SK-N-SH (cell line): Measurements from ENCODE around the gene ME2. TPM values are rescaled to one million over a fixed set of nuclear protein-coding genes. Genes with fewer than 3 reads are reported as not detected.

ENCODE experiments used
- CTCF ChIA-PET: fragments of 300-600, 350-600 bp; formaldehyde crosslinking; extraction: SDS; loops from one replicate; lab custom pipeline; 2021; lab: Yijun Ruan, JAX
- POLR2A ChIA-PET: fragments of 350-600 bp; sonication (Branson Sonifier 250); formaldehyde crosslinking; extraction: SDS; loops from one replicate; lab custom pipeline; 2020; ENCODE audit warnings: antibody characterized with exemption, inconsistent platforms; lab: Yijun Ruan, JAX
- DNase-seq: peaks from one replicate; pipeline ENCODE4 v3.0.0; 2012
- H2AFZ ChIP-seq: fragments of 200-600 bp; sonication (generic); 2 replicates; pipeline ENCODE4 v1.8.1; 2016; ENCODE audit warnings: antibody characterized with exemption, mild to moderate bottlenecking, low read depth
- H3F3A ChIP-seq: fragments of 200-600 bp; sonication (generic); replicated peaks from 2 replicates; pipeline ENCODE3; 2016; ENCODE audit warnings: antibody characterized with exemption, mild to moderate bottlenecking; ENCODE audit not compliant: insufficient read depth
- H3K27ac ChIP-seq, 2 experiments: fragments of 200-500 bp in 1 of 2; fragments of 200-600 bp in 1 of 2; sonication (Bioruptor generic) in 1 of 2; sonication (generic), shearing (Covaris generic) in 1 of 2; 2 replicates each; pipeline versions ENCODE4 v1.5.1 to v1.6.1; 2014 to 2016; ENCODE audit warnings: low read depth in 2 of 2, inconsistent platforms in 1 of 2, low read length in 1 of 2, mild to moderate bottlenecking in 1 of 2, mixed read lengths in 1 of 2
- H3K27me3 ChIP-seq: fragments of 200-600 bp; sonication (generic), shearing (Covaris generic); 2 replicates; pipeline ENCODE4 v1.6.1; 2016; ENCODE audit warnings: mixed run types; ENCODE audit not compliant: insufficient read depth
- H3K36me3 ChIP-seq, 2 experiments: fragments of 200-500 bp in 1 of 2; fragments of 200-600 bp in 1 of 2; sonication (Bioruptor generic) in 1 of 2; sonication (generic) in 1 of 2; replicated peaks in 1 of 2; 2 replicates each; pipeline versions ENCODE3 to v1.5.1; 2014 to 2016; ENCODE audit warnings: low read length in 1 of 2, mild to moderate bottlenecking in 1 of 2; ENCODE audit not compliant: insufficient read depth in 2 of 2, control insufficient read depth in 1 of 2
- H3K4me1 ChIP-seq, 2 experiments: fragments of 200-500 bp in 1 of 2; fragments of 200-600 bp in 1 of 2; sonication (Bioruptor generic) in 1 of 2; sonication (generic), shearing (Covaris generic) in 1 of 2; 2 replicates each; pipeline versions ENCODE4 v1.5.1 to v1.6.1; 2014 to 2016; ENCODE audit warnings: low read depth in 1 of 2, low read length in 1 of 2, mixed run types in 1 of 2; ENCODE audit not compliant: insufficient read depth in 2 of 2, control insufficient read depth in 1 of 2
- H3K4me2 ChIP-seq: fragments of 200-600 bp; sonication (generic), shearing (Covaris generic); 2 replicates; pipeline ENCODE4 v1.6.1; 2017; ENCODE audit warnings: mixed run types
- H3K4me3 ChIP-seq, 2 experiments: fragments of 200-500 bp in 1 of 2; fragments of 200-600 bp in 1 of 2; sonication (Bioruptor generic) in 1 of 2; sonication (generic), shearing (Covaris generic) in 1 of 2; 2 replicates each; pipeline versions ENCODE4 v1.5.1 to v1.8.1; 2014 to 2016; ENCODE audit warnings: low read depth in 2 of 2, inconsistent platforms in 1 of 2, low read length in 1 of 2, mild to moderate bottlenecking in 1 of 2, mixed read lengths in 1 of 2, moderate library complexity in 1 of 2
- H3K79me2 ChIP-seq: fragments of 200-600 bp; sonication (generic); 2 replicates; pipeline ENCODE4 v1.8.1; 2017; ENCODE audit warnings: mild to moderate bottlenecking; ENCODE audit not compliant: insufficient read depth
- H3K9ac ChIP-seq: fragments of 200-600 bp; sonication (generic); 2 replicates; pipeline ENCODE4 v1.6.1; 2017; ENCODE audit warnings: mixed run types
- H3K9me2 ChIP-seq: fragments of 200-600 bp; sonication (generic); 2 replicates; pipeline ENCODE4 v1.6.1; 2017; ENCODE audit warnings: mixed run types
- H3K9me3 ChIP-seq: fragments of 200-600 bp; sonication (generic); 2 replicates; pipeline ENCODE4 v1.6.1; 2017; ENCODE audit warnings: mixed run types, mild to moderate bottlenecking, moderate library complexity
- H4K20me1 ChIP-seq: fragments of 200-600 bp; sonication (generic); 2 replicates; pipeline ENCODE4 v1.6.1; 2017; ENCODE audit warnings: mild to moderate bottlenecking, mixed run types; ENCODE audit not compliant: insufficient read depth
- CHD2 ChIP-seq: fragments of 150-350 bp; IDR thresholded peaks from 2 replicates; pipeline ENCODE4 v1.6.1; 2018; ENCODE audit warnings: low read length; ENCODE audit not compliant: partially characterized antibody
- ELF1 ChIP-seq: IDR thresholded peaks from 2 replicates; pipeline ENCODE4 v1.4.0; 2012
- EP300 ChIP-seq, 2 experiments: IDR thresholded peaks; 2 replicates each; pipeline versions ENCODE4 v1.4.0 to v1.6.1; 2012; ENCODE audit warnings: borderline replicate concordance in 1 of 2, low read depth in 1 of 2, low read length in 1 of 2
- EZH2phosphoT487 ChIP-seq: fragments of 200-600 bp; sonication (generic); IDR thresholded peaks from 2 replicates; pipeline ENCODE4 v1.6.1; 2017; ENCODE audit warnings: low read depth, mixed run types, mild to moderate bottlenecking, antibody characterized with exemption, moderate library complexity, borderline replicate concordance
- FOSL2 ChIP-seq: IDR thresholded peaks from 2 replicates; pipeline ENCODE4 v1.4.0; 2012; ENCODE audit warnings: low read depth, mild to moderate bottlenecking, moderate library complexity, borderline replicate concordance
- FOXJ3 ChIP-seq: sonication (generic); formaldehyde crosslinking; IDR thresholded peaks from 2 replicates; pipeline ENCODE4 v1.5.1; 2020; ENCODE audit warnings: mild to moderate bottlenecking, missing genetic modification reagents
- FOXM1 ChIP-seq: IDR thresholded peaks from 2 replicates; pipeline ENCODE4 v1.4.0; 2012; ENCODE audit warnings: low read depth, mild to moderate bottlenecking
- GATA2 ChIP-seq: sonication (generic); formaldehyde crosslinking; IDR thresholded peaks from 2 replicates; pipeline ENCODE4 v1.5.0; 2020; ENCODE audit warnings: mild to moderate bottlenecking, missing genetic modification reagents
- JUND ChIP-seq: IDR thresholded peaks from 2 replicates; pipeline ENCODE4 v1.4.0; 2012
- MEF2A ChIP-seq: IDR thresholded peaks from 2 replicates; pipeline ENCODE4 v1.4.0; 2012; ENCODE audit warnings: low read depth, borderline replicate concordance
- NFIC ChIP-seq: IDR thresholded peaks from 2 replicates; pipeline ENCODE4 v1.4.0; 2012; ENCODE audit warnings: borderline replicate concordance
- NRF1 ChIP-seq: IDR thresholded peaks from 2 replicates; pipeline ENCODE4 v1.6.1; 2012; ENCODE audit warnings: low read depth, mild to moderate bottlenecking, low read length
- POLR2AphosphoS5 ChIP-seq: IDR thresholded peaks from 2 replicates; pipeline ENCODE4 v1.6.1; 2012; ENCODE audit warnings: low read depth, low read length
- SIN3A ChIP-seq: IDR thresholded peaks from 2 replicates; pipeline ENCODE4 v1.6.1; 2012; ENCODE audit warnings: low read depth, mild to moderate bottlenecking, low read length, moderate library complexity, borderline replicate concordance
- TCF12 ChIP-seq: IDR thresholded peaks from 2 replicates; pipeline ENCODE4 v1.4.0; 2012
- TEAD4 ChIP-seq: IDR thresholded peaks from 2 replicates; pipeline ENCODE4 v1.4.0; 2012; ENCODE audit warnings: mild to moderate bottlenecking, borderline replicate concordance; ENCODE audit not compliant: insufficient read depth
- YY1 ChIP-seq: IDR thresholded peaks from 2 replicates; pipeline ENCODE4 v1.4.0; 2012; ENCODE audit warnings: low read depth, mild to moderate bottlenecking
- WGBS: methylation state at CpG from one replicate; pipeline ENCODE4 v1.1.6; 2017; ENCODE audit warnings: low lambda C conversion rate; 5-methylcytosine and 5-hydroxymethylcytosine counted together
- polyA plus RNA-seq, 3 experiments: library from polyadenylated mRNA; depleted of rRNA; stranded (reverse); fragments of >200 nt; gene quantifications; 2 replicates each; pipeline ENCODE4 v1.2.3, GENCODE V29; 2012
- TF ChIP-seq, protein P1 (sequence below): fragments of 200-600 bp; sonication (generic); IDR thresholded peaks from 2 replicates; pipeline ENCODE4 v1.6.1; 2017; ENCODE audit warnings: antibody characterized with exemption, mild to moderate bottlenecking, moderate library complexity
- TF ChIP-seq, protein P2 (sequence below): fragments of 150-350 bp; IDR thresholded peaks from 2 replicates; pipeline ENCODE4 v1.6.1; 2017; ENCODE audit warnings: antibody characterized with exemption, low read length, low read depth, borderline replicate concordance
- TF ChIP-seq, protein P3 (sequence below): IDR thresholded peaks from 2 replicates; pipeline ENCODE4 v1.4.0; 2012; ENCODE audit warnings: low read depth
- TF ChIP-seq, protein P4 (sequence below): fragments of 150-350 bp; IDR thresholded peaks from 2 replicates; pipeline ENCODE4 v1.6.1; 2016; ENCODE audit warnings: mild to moderate bottlenecking, low read depth, low read length
- TF ChIP-seq, protein P5 (sequence below): IDR thresholded peaks from 2 replicates; pipeline ENCODE4 v1.4.0; 2012; ENCODE audit warnings: low read depth, borderline replicate concordance

The ME2 gene
- polyA plus RNA-seq, 1 of the 3 experiments (the other 2 are of a cell fraction), result 35.1 TPM

DNA sequence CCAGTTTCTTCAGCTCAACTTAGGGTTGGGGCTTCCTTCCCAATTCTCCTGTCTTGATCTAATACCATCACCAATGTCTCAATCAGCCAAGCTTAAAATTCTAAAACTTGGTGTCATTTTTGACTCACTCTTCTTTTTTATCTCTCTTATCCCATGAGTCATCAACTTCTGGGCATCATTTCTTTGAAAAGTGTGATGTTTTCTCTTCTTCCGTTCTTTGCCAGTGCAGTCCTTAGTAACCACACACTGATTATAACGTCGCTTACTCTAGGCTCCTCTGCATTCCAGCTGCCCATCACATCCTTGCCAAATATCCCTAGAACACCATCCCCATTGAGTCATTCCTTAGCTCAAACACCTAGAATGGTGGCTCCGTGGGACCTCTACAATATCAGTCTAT, 31.7 kb upstream of the ME2 start:
- Histone ChIP-seq H3K4me3 (no peak overlapping the region), H3F3A (peaks cover 6% of the 10 kb centered on the region), H3K9me3 (no peaks in the 10 kb centered on the region), H3K27me3 (no peaks in the 10 kb centered on the region; the same call in 1 of the 2 replicates), H3K9me2 (no peaks in the 10 kb centered on the region), H3K36me3 (no peaks in the 10 kb centered on the region), H3K4me2 (no peak overlapping the region), H3K79me2 (no peaks in the 10 kb centered on the region), H3K9ac (no peak overlapping the region), H4K20me1 (no peaks in the 10 kb centered on the region)
- POLR2A ChIA-PET, result interaction anchor here (0.6 kb wide), 1 partner anchor 9 kb away, joined by 3 read pairs; no protein-coding TSS in a partner anchor
- WGBS, result 36% methylated on average over 4 of the region's 4 CpGs
- TF ChIP-seq TCF12, result peak; percentile 36
- TF ChIP-seq, protein P1, sequence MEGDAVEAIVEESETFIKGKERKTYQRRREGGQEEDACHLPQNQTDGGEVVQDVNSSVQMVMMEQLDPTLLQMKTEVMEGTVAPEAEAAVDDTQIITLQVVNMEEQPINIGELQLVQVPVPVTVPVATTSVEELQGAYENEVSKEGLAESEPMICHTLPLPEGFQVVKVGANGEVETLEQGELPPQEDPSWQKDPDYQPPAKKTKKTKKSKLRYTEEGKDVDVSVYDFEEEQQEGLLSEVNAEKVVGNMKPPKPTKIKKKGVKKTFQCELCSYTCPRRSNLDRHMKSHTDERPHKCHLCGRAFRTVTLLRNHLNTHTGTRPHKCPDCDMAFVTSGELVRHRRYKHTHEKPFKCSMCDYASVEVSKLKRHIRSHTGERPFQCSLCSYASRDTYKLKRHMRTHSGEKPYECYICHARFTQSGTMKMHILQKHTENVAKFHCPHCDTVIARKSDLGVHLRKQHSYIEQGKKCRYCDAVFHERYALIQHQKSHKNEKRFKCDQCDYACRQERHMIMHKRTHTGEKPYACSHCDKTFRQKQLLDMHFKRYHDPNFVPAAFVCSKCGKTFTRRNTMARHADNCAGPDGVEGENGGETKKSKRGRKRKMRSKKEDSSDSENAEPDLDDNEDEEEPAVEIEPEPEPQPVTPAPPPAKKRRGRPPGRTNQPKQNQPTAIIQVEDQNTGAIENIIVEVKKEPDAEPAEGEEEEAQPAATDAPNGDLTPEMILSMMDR, result no peak
- peak; percentile 56; the same call in 1 of the 2 replicates for TF ChIP-seq JUND
- TF ChIP-seq, protein P2, sequence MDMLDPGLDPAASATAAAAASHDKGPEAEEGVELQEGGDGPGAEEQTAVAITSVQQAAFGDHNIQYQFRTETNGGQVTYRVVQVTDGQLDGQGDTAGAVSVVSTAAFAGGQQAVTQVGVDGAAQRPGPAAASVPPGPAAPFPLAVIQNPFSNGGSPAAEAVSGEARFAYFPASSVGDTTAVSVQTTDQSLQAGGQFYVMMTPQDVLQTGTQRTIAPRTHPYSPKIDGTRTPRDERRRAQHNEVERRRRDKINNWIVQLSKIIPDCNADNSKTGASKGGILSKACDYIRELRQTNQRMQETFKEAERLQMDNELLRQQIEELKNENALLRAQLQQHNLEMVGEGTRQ, result no peak
- peak; percentile 47 for TF ChIP-seq NFIC
- no peak for TF ChIP-seq CHD2
- TF ChIP-seq FOSL2, result peak; percentile 59; the same call in 1 of the 2 replicates
- TF ChIP-seq, all 33 proteins: peak for 4
- Histone ChIP-seq H3K4me1 (no peaks in the 10 kb centered on the region), H2AFZ (no peak overlapping the region), H3K27ac (no peak overlapping the region)
- DNase-seq, result no peak
- CTCF ChIA-PET, result interaction anchor here (1.1 kb wide), 1 partner anchor 10 kb away, joined by 3 read pairs; no protein-coding TSS in a partner anchor

DNA sequence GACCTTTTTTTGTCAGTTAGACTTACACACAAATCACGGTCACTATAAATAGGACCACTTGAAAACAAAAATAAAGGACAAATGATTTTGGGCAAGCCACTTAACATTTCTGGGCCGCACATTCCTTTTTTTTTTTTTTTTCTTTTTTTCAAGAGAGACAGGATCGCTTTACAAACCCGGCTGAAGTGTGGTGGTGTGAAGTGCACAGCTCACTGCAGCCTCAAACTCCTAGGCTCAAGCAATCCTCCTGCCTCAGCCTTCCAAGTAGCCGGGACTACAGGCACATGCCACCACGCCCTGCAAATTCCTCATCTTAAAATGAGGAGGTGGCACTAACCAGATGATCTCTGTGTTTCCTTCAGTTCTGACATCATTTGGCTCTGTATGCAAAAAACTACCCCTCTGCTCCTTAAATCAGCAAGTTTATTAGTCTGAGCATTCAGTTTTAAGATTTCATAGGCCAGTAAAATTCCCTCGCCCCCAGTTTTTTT, 30.8 kb upstream of the ME2 start:
- no peak overlapping the region for H3K4me3 ChIP-seq
- no peak overlapping the region for H3K27ac ChIP-seq
- no peak overlapping the region for H2AFZ ChIP-seq
- H3K4me2 ChIP-seq, result no peak overlapping the region
- no peaks in the 10 kb centered on the region for H4K20me1 ChIP-seq
- no peaks in the 10 kb centered on the region for H3K36me3 ChIP-seq
- POLR2A ChIA-PET, result no interaction called here
- peaks cover 6% of the 10 kb centered on the region for H3F3A ChIP-seq
- H3K9me2 ChIP-seq, result no peaks in the 10 kb centered on the region
- CTCF ChIA-PET, result interaction anchor here (1.1 kb wide), 1 partner anchor 11 kb away, joined by 3 read pairs; no protein-coding TSS in a partner anchor
- no peak overlapping the region for H3K9ac ChIP-seq
- no peaks in the 10 kb centered on the region for H3K79me2 ChIP-seq
- no peaks in the 10 kb centered on the region for H3K27me3 ChIP-seq
- H3K4me1 ChIP-seq, result no peaks in the 10 kb centered on the region
- 87% methylated on average over 7 of the region's 7 CpGs for WGBS
- H3K9me3 ChIP-seq, result no peaks in the 10 kb centered on the region
- DNase-seq, result no peak
- TF ChIP-seq FOXJ3 (no peak), POLR2AphosphoS5 (no peak), EP300 (IDR thresholded peaks at IDR 0.05; ENCODE audit: borderline replicate concordance in 1 of 2, low read depth in 1 of 2, low read length in 1 of 2) (no peak), GATA2 (CRISPR knock-in tag) (no peak), SIN3A (no peak), EZH2phosphoT487 (no peak), MEF2A (no peak), TCF12 (no peak), FOXM1 (no peak), FOSL2 (no peak), ELF1 (no peak), NRF1 (no peak), TEAD4 (no peak), YY1 (no peak)
- TF ChIP-seq, protein P3, sequence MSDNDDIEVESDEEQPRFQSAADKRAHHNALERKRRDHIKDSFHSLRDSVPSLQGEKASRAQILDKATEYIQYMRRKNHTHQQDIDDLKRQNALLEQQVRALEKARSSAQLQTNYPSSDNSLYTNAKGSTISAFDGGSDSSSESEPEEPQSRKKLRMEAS, result no peak
- TF ChIP-seq, protein P4, sequence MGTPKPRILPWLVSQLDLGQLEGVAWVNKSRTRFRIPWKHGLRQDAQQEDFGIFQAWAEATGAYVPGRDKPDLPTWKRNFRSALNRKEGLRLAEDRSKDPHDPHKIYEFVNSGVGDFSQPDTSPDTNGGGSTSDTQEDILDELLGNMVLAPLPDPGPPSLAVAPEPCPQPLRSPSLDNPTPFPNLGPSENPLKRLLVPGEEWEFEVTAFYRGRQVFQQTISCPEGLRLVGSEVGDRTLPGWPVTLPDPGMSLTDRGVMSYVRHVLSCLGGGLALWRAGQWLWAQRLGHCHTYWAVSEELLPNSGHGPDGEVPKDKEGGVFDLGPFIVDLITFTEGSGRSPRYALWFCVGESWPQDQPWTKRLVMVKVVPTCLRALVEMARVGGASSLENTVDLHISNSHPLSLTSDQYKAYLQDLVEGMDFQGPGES, result no peak
- TF ChIP-seq, protein P5, sequence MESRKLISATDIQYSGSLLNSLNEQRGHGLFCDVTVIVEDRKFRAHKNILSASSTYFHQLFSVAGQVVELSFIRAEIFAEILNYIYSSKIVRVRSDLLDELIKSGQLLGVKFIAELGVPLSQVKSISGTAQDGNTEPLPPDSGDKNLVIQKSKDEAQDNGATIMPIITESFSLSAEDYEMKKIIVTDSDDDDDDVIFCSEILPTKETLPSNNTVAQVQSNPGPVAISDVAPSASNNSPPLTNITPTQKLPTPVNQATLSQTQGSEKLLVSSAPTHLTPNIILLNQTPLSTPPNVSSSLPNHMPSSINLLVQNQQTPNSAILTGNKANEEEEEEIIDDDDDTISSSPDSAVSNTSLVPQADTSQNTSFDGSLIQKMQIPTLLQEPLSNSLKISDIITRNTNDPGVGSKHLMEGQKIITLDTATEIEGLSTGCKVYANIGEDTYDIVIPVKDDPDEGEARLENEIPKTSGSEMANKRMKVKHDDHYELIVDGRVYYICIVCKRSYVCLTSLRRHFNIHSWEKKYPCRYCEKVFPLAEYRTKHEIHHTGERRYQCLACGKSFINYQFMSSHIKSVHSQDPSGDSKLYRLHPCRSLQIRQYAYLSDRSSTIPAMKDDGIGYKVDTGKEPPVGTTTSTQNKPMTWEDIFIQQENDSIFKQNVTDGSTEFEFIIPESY, result no peak
- TF ChIP-seq, protein P2, result no peak
